B cell (primary cell): ENCODE data around the gene SMOC1.

ENCODE experiments used
- EZH2 ChIP-seq: IDR thresholded peaks from 2 replicates; pipeline ENCODE4 v1.6.1; 2012; ENCODE audit warnings: borderline replicate concordance, low read depth, mild to moderate bottlenecking, moderate library complexity, low read length; ENCODE audit not compliant: insufficient read depth, poor library complexity, severe bottlenecking
- TF ChIP-seq, protein P1 (sequence below): fragments of 200-600 bp; IDR thresholded peaks from one replicate; pipeline ENCODE4 v1.8.0; 2022; ENCODE audit warnings: antibody characterized with exemption, mild to moderate bottlenecking

GRCh38 chr14:69987406-69988121, 108.3 kb downstream of the SMOC1 start:
- TF ChIP-seq EZH2 = no peak
- TF ChIP-seq, protein P1, sequence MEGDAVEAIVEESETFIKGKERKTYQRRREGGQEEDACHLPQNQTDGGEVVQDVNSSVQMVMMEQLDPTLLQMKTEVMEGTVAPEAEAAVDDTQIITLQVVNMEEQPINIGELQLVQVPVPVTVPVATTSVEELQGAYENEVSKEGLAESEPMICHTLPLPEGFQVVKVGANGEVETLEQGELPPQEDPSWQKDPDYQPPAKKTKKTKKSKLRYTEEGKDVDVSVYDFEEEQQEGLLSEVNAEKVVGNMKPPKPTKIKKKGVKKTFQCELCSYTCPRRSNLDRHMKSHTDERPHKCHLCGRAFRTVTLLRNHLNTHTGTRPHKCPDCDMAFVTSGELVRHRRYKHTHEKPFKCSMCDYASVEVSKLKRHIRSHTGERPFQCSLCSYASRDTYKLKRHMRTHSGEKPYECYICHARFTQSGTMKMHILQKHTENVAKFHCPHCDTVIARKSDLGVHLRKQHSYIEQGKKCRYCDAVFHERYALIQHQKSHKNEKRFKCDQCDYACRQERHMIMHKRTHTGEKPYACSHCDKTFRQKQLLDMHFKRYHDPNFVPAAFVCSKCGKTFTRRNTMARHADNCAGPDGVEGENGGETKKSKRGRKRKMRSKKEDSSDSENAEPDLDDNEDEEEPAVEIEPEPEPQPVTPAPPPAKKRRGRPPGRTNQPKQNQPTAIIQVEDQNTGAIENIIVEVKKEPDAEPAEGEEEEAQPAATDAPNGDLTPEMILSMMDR = no peak
